Measurements from ENCODE around the gene MLLT3.

DNA sequence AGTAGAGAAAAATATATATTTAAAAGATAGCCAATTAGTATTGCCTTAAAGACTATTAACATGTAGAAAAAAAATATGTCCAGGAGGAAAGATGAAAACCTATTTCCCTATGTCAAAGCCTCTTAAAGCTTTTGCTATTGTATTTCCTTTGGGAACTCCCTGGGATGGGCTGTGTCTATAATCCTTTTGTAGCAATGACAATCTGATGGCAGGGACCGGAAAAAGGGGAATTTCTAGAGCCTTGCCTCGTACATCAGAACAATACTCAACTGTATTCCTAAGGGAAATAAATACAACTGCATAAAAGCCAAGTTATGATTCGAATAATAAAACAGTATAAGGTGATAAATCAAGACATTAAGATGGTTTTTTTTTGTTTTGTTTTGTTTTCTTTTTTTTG, 257.3 kb downstream of the MLLT3 start:
- no peak for TF ChIP-seq CTCF (IDR thresholded peaks at IDR 0.05; ENCODE audit: insufficient read depth, low read depth, low read length)
- TF ChIP-seq EZH2 (IDR thresholded peaks at IDR 0.05; ENCODE audit: insufficient read depth, low read length): no peak
